Superior temporal gyrus (tissue), 1 donor: ENCODE results near the gene AP4E1.
"Not testable (repeated sequence)": the region's sequence is repeated elsewhere in the genome, so short reads cannot be mapped to it uniquely, and the experiment has no call there.

ENCODE experiments used
- DNase-seq: peaks from one replicate; pipeline ENCODE4 v3.0.0-alpha.2; 2016; ENCODE audit errors: extremely low spot score

AP4E1 gene

DNA sequence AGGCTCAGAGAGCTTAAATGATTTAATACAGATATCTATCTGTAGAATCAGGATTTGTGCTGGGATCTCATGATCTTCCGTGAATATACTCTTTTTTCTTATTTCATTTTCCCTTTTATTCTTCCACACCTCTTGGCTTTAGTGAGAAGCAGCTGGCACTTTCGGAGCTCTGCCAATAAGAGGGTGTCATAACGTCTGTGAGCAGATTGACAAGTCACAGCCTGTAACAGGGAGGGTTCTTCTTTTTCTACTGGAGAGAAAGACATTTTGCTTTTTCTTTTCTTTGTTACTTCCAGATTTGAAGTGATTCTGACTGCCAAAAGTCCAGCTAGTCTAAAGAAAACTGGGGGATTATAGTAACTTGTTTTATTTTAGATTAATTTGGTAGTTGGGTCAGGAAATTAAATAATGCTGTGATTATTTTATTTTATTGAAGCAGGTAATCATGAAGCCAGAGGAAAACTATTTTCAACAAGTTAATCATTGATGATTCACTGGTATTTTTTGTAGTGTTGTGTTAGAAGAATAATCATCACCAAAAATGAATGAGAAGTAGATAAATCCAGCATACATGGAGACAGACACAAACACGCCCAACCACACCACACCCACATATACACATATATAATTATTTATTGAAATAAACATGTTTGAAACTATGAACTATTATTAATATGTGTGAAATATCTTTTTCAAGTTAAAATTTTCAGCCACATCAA is 116.4 kb downstream of the AP4E1 start:
- peak; percentile 60 for DNase-seq

DNA sequence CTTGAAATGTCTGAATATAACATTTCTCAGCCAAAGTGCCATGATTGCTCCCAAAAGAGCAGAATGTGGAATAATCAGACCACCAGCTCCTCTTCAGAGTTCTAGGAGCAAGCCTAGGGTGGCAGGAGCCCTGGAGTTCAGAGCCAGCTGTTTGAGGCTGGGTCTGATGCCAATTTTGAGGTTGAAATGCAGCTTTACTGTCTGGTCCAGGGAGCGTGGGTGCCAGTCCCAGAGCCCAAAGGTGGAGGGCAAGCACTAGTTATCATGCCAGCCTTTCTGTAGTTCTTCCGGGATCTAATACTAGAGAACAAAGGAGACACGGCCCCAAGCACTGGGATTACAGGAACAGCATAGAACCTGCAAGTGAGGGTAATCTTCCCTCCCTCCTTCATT is 117.0 kb downstream of the AP4E1 start:
- no peak for DNase-seq

DNA sequence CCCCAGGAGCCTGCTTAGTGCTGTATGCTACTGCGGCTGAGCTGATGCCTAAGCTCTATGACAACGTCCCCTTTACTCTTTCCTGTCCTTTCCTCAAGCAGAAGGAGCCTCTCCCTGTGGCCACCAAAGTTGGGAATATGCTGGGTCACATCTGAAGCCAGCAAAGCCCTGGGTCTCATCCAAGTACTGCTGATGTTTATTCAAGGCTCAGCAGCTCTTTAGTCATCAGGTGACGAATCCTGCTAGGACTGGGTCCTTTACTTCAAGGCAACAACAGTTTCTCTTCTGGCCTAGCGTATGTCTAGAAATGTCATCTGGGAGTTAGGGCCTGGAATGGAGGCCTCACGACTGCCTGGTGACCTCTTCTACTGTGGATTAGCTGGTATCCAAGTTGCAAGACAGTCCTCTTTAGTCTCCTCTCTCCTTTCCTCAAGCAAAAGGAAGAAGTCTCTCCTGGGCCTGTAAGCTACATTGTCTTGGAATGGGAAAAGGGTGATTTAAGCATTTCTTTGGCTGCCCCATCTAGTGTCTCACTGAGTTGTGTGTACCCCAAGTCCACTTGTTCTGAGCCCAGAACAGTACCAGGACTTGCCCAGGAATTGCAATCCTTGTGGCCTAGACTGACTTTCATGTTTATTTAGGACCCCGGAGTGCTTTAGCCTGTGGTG is 122.3 kb downstream of the AP4E1 start:
- no peak for DNase-seq

DNA sequence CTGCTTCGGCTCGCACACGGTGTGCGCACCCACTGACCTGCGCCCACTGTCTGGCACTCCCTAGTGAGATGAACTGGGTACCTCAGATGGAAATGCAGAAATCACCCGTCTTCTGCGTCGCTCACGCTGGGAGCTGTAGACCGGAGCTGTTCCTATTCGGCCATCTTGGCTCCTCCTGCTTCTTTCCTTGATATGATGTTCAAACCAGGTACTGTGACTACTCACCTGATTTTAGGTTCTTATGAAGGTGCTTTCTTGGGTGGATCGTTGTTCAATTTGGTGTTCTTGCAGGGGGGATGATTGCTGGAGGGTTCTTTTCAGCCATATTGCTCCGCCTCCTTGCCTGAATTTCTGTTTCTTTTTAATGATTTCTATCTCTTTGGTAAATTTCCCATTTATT is 129.0 kb downstream of the AP4E1 start:
- DNase-seq: not testable (repeated sequence)

DNA sequence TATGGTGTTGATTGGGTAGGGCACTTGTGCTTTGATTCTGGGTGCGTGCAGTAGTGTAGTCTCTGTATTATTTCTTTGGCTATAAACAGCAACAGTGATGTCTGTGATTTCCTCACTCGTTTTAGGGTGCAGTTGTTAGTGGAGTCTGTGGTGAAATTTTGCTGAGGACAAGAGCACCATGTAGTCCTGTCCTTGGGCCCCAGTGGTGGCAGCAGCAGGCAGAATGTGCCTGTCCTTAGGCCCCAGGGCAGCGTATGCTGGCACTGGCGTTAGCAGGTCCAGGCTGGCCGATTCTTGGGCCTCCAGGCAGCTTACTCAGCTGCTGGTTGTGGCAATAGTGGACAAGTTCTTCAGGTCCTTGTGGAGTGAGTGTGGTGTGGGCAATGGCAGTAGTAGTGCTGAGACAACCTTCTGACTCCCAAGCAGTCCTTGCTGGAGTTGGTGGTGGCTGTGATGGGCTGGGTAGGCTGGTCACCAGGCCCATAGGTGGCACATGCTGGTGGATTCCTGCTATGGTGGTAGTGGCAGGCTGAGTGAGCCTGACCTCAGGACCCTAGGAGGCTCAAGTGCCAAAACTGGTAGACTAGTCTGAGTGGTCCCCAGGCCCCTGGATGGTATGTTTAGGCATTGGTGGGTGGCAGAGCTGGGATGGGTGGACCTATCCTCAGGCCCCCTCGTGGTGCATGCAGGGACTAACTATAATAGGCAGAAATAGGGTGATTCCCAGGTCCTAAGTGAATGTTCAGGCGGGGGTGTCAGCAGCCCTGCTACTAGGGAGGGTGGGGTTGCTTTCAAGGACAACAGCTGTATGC is 129.9 kb downstream of the AP4E1 start:
- no peak for DNase-seq

DNA sequence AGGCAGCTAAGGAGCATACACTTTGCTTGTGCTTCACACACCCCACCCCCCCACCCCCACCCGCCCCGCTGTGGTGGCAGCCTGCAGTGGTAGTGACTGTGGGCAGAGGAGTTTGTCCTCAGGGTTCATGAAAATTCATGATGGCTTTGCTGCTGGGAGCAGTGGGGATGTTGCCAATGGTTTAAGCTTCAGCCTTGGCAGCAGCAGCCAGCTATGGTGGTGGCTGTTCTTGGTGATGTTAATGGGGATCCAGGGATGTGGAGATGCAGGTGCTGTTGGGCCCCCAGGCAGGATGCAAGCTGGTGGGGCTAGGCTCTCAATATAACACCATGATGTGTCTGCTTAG is 130.5 kb downstream of the AP4E1 start:
- DNase-seq: no peak

DNA sequence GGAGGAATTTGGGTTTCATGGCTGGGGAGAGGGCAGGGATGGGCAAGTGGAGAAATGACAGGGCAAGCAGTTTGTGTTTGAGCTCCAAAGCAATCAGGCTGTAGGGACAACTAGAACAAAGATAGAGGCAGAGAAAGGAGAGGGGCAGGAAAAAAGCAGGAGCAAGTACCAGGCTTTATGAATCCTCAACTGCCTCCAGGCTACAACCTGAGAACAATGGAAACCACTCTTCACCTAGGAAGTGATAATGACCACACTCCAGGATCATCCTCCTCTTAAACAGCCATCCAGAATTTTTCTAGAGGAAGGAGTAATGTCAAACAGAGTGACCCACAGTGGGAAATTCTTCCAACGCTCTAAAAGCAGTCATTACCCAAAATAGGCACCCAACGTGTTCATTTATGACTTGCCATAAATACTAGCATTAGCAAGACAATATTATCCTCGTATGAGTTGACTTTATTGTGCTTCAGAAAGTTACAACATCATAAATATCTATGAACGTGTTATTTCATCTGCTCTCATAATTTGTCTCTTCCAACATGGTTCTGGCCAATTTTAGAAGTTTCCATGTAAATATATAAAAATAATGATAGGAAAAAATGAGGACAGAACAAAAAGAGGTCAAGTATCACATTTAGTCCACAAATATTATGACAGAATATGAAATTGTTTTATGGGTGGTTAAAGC is 135.7 kb downstream of the AP4E1 start:
- no peak for DNase-seq

DNA sequence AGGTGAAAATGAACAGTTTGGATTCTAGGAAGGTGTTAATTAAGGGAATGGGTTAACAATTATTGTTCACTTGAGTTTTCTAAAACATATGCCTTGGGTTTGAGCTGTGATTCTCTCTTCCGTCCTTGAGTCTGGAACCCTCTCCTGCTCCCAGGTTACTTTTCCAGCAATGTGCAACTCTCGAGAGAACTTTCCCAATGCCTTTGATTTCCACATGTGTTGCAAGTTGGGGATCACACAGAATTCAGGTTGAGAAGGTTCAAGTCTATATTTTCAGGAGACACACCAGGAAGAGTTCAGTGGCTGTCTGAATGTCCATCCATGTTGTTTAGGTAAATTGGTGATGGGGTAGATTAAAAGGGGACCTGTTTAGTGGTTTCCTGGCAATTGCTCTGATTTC is 137.5 kb downstream of the AP4E1 start:
- no peak for DNase-seq

DNA sequence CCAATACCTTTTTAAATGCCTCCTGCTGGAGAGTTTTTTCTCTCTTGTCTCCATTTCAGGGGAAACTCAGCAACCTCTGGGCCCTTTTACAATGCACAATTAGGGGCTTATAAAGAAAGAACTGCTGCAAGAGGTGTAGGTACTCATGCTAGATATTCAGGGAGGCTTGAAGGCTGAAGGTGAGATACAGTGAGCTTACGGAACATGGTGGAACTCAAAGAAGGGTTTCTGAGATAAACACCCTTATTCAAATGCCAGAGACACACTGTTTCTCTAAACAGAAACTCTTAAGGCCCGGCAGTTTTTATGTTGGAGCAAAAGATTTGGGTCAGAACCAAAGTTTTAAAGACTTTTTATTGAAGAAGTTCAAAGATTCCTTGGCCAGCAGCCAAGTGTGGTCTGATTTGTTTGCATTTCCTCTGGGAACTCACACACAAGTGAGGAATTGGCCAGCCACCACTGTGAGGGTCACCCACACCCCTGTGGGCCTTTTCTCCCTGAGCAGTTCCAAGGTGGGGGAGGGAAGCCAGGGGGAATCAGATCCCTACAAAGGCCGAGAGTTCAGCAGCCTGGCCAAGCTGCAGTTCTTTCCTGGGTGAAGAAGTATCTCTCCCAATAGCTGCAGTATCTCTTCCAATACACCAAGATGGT is 138.4 kb downstream of the AP4E1 start:
- peak; percentile 32 for DNase-seq

DNA sequence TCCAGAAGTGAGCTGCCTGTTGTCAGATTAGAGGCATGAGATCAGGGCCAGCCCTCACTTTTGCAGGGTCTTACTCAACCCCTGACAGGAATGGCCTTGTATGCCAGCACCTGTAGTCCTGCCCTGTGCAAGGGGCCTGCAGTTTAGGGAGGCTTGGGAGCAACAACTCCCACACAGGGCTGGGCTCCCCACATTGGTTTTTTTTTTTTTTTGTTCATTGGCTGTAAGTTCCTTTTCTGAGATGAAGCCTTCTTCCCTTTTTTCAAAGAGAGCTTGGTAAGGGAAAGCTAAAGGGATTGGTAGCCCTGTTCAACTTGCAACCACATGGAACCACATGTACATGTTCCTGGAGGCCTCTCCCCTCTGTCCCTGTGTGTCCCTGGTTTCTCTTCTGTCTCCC is 139.8 kb downstream of the AP4E1 start:
- DNase-seq: no peak

DNA sequence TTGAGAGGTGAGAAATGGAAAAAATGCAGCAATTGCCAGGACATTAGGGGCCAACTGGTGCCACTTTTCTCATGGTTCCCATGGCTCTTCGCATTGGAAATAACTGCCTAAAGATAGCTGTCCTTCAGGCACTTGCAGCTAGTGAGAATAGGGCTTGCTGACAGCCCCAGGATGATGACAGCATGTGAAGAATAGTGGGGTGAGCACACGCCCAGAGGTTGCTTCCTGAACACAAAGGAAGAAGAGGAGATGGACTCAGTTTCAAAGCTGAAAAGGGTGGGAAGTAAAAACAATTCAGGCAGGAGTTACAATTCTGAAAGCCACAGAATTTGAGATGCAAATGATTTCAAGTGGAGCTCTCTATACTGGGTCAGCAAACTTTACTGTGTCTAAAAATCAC is 140.6 kb downstream of the AP4E1 start:
- no peak for DNase-seq

DNA sequence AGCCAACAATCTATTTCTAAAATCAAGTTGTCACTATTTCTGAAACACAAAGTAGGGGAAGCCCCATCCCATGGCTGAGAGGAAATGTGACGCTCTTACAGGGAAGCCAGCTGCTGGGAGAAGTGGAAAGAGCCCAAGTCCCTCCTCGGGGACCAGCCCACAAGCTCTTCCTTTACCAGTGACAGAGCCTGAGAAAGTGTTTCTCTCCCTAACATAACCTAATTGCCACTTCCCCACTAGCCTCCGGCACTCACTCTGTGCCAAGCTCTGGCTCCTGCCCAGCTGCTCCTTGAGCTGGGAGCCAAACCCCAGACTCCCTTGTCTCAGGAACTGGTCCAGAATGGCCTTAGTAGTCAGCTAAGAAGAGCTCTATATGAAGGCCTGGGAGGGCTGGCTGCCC is 143.3 kb downstream of the AP4E1 start:
- DNase-seq: peak; percentile 18

DNA sequence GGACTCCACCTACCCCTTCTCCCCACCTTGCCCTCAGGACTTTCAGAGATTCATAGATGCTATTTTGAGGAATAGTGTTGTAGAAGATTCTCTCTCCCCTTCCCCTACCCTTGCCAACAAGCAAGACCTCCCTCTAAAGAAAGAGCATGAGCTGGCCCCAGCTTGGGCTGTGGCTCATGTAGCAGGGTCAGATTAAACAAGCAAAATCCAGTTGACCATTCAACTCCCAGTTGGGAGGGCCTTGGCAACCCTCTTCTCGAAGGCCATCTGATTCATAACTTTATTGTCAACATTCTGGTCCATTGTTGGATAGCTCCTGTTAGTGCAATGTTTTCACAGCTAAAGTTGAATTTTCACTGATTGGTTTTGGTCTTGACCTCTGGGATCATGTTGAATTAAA is 145.1 kb downstream of the AP4E1 start:
- DNase-seq: no peak

DNA sequence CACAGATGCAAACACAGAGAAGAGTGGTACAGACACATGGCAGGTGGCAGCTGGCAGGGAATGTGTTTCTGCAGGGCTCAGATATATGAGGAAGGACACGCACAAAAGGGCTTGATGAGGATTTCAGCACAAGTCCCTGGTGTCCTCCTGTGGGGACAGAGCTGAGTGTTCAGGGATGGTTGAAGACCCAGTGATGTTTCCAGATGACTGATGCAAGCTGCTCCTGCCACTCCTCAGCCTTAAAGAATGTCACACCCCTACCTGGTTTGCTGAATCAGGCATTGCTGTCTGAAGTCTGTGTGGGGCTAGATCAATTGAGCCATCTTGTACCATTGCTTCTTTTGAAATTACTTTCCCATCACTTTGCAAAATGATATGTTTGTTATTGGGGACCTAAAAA is 146.1 kb downstream of the AP4E1 start:
- no peak for DNase-seq
